IPS DF 4.7 (cell line): ENCODE results near the gene UBXN1.

Experiments used
- DNase-seq: peaks from one replicate; pipeline ENCODE4 v3.0.0-alpha.2; 2013; ENCODE audit warnings: low spot score; ENCODE audit errors: extremely low read depth

UBXN1 gene

DNA sequence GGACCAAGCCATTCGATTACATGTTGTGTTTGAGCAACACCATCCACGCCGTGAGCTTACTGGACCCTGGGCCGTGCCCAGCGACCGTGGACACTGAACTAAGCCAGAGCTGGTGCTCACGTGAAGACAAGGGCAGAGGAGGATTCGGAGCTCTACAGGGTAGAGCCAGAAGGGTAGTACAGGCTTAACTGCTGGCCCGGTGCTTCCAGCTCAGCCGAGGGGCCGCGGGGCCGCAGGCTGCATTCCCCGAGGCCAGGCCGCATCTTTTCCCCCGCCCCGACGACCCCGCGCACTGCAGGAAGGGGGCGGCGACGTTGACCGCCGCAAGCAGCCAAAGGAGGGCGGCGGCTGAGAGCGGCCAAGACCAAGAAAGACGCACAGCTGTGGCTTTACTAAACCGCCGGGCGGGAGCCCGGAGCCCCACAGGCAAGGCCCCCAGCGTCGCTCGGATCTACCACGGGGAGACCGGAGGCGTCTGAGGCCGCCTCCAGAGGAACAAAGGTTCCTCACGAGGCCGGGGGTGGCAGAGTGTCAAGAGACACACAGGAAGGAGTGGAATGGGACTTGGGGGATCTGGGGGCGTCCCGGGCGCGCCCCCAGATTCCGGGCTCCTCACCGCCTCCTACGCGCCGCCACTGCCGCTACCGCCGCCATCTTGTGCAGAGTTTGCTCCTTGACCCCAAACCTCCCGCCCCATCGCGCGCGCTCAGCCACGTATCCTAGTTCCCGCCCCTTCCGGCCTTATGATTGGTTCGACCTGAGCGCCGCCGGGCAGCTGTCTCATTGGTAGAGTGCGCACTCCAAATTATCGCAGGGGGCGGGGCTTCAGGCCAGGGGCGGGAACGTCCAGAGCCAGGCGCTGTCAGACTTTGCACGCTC lies 32.7 kb downstream of the UBXN1 start, which contains the start of gene GANAB:
GANAB (minus strand) TSS at position 668 of the 879 bp plus-strand sequence; CDS start at position 654, 14 bp downstream.
- no peak for DNase-seq

DNA sequence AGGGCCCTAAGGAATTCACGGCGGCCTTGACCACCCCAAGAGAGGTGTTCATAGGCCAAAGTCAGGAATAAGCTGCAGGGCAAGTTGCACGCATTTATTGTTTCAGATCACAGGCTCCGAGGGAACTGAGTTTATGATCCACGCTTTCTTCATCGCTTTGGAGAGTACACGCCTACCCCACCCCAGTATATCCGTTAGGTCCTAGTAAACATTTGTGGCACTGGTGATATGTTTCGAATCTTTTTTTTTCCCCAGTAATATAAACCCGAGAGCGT lies 33.3 kb downstream of the UBXN1 start:
- no peak for DNase-seq

DNA sequence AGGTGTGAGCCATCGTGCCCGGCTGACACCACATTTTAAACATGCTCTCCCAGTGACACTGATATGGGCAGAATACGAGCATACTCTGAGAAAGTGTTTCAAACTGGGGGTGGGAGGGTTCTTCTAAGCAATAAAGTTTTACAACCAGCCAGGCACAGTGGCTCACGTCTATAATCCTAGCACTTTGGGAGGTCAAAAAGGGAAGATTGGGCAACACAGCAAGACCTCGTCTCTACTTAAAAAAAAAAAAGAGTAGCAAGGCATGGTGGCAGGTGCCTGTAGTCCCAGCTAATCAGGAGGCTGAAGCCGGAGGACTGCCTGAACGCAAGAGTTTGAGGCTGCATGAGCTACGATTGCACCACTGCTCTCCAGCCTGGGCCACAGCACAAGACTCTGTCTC lies 34.7 kb downstream of the UBXN1 start:
- DNase-seq = no peak

DNA sequence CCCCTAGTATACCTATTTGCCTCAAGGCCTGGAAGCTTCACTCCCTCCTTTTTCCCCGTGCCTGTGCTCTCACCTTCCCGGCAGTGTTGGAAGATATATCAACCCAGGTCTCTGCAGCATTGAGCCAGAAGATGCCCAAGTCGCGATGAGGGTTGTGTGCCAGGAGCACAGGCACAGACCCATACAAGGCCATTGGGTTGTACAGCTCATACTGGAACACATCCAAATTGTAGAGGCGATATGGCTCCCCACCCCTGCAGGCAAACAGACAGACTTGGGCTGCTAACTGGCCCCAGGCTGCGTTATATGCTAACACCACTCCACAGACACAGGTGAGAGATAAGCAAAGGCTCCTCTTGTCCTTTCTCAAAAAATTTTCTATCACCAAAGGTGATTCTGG lies 46.4 kb downstream of the UBXN1 start:
- no peak for DNase-seq

DNA sequence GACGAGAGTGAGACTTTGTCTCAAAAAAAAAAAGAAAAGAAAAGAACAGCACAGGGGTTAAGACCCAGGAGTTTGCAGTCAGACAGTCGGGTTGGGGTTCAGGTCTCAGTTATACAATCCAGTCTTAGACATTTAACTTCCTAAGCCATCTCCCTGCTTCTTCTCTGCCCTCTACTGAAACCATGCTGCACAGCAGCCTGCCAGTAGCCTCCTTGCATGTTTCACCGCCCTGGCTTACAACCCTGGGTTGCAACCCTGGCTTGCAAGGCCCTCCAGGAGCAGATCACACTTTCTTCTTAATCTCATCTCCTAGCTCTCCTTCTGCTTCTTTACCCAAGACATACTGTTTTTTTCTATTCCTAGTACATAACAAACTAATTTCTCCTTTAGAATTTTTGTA lies 51.2 kb downstream of the UBXN1 start:
- no peak for DNase-seq
